ENCODE data around the gene NEU4.
A peak's percentile ranks its signal among the peaks of the same experiment; 100 is the strongest.
"Not testable (repeated sequence)": the region's sequence is repeated elsewhere in the genome, so short reads cannot be mapped to it uniquely, and the experiment has no call there.

Gene NEU4

GRCh38 chr2:241799522-241800197 lies 9.3 kb upstream of the NEU4 start:
- no peak for DNase-seq

GRCh38 chr2:241800198-241800903 lies 8.6 kb upstream of the NEU4 start:
- DNase-seq, result not testable (repeated sequence)

GRCh38 chr2:241801611-241802420 lies 7.2 kb upstream of the NEU4 start:
- peak; percentile 46 for DNase-seq

- DNase-seq, result no peak
Observed at GRCh38 chr2:241802421-241803318, 6.3 kb upstream of the NEU4 start.

DNA sequence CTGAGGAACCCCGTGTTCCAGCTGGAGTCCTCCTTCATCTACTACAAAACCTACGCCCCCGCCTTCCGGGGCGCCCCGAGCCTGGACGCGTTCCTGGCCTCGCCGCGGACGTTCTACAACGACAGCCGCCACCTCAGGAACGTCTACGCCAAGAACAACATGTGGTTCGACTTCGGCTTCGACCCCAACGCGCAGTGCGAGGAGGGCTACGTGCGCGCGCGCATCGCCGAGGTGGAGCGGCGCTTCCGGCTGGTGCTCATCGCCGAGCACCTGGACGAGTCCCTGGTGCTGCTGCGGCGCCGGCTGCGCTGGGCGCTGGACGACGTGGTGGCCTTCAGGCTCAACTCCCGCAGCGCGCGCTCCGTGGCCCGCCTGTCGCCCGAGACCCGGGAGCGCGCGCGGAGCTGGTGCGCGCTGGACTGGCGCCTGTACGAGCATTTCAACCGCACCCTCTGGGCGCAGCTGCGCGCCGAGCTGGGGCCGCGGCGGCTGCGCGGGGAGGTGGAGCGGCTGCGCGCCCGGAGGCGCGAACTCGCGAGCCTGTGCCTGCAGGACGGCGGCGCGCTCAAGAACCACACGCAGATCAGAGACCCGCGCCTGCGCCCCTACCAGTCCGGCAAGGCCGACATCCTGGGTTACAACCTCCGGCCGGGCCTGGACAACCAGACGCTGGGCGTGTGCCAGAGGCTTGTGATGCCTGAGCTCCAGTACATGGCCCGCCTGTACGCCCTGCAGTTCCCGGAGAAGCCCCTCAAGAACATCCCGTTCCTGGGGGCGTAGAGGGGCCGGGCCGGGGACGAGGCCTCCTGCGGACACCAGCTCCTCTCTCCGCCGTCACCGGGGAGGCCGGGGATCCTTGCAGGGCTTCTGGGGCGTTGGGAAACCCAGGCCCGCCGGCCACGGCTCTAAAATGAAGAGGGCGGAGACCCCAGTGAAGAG lies 5.3 kb upstream of the NEU4 start:
- DNase-seq, result no peak

GRCh38 chr2:241804326-241805229 lies 4.4 kb upstream of the NEU4 start:
- no peak for DNase-seq

- DNase-seq, result not testable (repeated sequence)
Observed at GRCh38 chr2:241806217-241806616, 2.8 kb upstream of the NEU4 start.

GRCh38 chr2:241808051-241808720 lies 807 bp upstream of the NEU4 start:
- DNase-seq, result no peak

DNA sequence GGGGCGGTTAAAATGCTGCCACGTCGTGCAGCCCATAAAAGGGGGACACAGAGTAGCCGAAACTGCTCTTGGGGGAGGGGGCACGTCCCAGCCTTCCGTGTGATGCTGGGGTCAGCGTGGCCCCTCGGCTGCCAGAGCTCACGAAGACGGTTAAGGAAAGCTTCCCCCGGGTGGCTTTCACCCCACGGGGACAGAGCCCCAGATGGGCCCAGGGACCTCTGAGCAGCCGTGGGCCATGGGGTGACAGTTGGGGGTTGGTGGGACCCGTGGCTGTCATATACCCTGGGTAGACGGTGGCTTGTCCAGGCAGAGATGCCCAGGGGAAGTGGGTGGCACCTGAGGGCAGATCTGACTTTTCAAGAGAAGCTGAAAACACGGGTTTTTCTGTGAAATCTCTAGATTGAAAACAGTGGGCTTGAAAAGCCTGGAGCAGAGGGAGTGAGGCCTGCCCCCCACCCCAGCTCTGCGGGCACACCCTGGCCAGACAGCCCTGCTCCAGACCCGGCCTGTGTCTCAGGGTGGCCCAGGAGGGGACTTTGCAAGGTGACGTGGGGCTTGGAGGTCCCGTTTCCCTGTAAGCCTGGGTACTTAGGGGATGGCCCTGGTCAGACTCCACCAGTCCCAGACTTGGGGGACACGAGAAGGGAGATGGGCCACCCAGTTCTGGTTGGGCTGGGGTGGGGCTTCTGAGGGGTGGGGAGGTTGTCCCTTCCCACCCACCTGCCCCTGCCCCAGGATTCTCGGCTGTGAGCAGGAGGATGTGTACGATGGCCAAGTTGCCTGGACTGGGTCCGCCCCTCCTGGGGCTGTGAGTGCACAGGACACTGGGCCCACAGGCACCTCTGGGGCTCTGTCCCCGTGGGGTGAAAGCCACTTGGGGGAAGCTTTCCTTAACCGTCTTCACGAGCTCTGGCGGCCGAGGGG lies 652 bp downstream of the NEU4 start:
- no peak for DNase-seq

GRCh38 chr2:241810307-241811200 lies 1.6 kb downstream of the NEU4 start:
- DNase-seq, result no peak

DNA sequence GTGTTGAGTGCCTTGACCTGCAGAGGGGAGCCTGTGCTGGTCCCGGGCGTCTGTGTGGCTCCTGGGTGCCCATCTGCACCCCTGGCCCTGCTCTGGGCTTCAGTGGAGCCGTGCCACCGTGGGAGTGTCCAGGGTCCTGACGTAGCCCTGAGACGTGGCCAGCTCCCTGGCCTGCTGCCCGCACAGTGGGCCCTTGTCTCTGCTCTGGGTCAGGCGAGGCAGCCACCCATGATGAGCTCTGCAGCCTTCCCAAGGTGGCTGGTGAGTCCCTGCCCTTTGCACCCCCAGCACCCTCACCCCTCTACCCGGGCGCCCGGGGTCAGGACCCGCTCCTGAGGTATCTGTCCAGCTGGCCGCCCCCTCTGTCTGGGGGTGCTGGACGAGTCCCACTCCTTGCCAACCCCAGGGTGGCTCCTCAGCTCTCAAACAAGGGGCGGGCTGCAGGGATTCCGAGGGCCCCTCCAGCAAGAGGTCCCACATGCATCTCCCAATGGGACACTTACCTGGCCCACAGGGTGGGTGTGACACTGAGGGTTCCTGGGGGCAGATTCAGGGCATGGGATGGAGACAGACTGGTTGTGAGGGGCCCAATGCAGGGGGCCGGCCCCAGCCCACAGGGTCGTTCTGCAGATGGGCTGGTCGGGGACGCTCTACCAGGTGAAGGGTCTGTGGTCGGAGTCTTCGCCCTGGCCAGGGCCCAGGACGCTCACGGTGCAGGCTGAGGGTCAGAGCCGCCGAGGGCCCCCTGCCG lies 2.4 kb downstream of the NEU4 start:
- DNase-seq, result no peak

DNA sequence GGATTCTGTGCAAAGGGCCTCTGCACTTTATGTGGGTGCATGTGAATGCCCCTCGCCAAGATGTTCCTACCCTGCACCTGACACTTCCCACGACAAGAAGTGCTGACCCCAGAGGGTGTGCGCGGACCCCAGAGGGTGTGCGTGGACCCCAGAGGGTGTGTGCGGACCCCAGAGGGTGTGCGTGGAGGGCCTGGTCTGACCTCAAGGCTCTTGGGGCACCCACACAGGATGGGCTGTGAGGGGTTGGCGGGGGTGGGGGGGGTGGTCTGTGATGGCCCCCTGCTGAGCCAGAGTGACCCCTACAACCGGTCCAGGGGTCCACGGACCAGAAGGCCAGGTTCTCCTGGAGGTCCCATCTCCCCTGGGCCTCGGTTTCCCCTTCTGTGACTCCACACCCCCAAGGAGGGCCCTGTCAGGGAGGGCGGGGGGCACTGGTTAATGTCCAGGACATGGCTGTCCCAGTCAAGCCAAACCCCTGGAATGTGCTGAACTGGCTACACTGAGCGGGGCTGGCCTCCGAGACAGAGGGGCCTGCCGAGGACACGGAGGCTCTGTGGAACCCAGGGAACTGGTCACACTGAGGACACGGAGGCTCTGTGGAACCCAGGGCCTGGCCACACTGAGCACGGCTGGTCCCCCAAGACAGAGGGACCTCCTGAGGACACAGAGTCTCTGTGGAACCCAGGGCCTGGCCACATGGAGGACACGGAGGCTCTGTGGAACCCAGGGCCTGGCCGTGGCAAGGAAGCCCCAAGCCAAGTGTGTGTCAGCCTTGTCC lies 3.1 kb downstream of the NEU4 start:
- DNase-seq, result no peak

DNA sequence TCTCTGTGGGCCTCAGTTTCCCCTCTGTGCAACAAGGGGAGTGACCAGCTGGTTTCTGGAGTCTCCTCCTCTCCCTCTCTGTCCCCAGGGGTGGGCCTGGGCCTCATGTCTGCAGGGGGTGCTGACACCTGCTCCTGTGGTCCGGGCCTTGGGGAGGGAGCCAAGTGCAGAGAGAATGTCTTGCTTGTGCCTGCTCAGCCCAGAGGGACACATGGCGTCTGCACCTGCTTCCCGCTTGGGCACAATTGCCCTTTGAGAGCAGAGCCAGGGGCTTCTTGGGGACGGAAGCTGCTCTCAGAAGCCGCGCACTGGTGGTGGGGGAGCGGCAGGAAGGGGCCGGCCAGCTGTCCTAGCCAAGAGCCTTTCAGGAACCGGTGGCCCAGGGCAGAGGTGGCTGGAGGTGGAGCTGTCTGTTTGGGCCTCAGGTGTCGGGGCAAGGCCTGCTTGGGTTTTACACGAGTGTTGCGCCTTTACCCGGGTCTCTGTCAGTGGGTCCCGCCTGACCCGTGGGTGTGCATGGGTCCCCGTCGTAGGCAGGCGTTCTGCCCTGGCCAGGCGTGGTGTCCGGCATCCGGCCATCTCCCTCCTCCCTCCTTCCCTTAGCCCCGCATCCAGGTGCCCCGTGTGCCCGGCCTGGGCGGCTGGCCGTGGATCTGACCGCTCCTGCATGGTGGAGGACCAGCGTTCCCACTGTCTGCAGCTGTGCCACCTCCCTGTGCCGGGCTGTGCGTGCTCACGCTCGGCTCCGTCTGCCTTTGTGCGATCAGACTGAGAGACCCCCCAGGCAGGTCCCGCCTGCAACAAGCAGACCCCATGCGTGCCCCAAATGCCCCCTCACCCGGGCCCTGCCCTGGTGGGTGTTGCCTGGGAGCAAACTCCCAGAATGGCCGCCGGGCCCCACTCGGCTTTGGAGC lies 4.0 kb downstream of the NEU4 start:
- DNase-seq, result no peak

GRCh38 chr2:241813644-241814392 lies 4.8 kb downstream of the NEU4 start:
- DNase-seq, result no peak

- no peak for DNase-seq
Observed at GRCh38 chr2:241814393-241814642, 5.3 kb downstream of the NEU4 start.
